ENCODE measurements around the gene PJA2. TPM values are rescaled to one million over a fixed set of nuclear protein-coding genes. Genes with fewer than 3 reads are reported as not detected.

The PJA2 gene
- total and polyA plus RNA-seq, 9 of the 15 experiments (the other 6 are each of a cell fraction or from before 2014, with no cell fraction given), result 25.1 to 82.1 (median 50.1) TPM

GRCh38 chr5:109455598-109456096 is 45.9 kb upstream of the PJA2 start:
- H3K27ac ChIP-seq (ENCODE audit: extremely low read depth, low read depth, low read length), result peak overlapping the region; percentile 13; the same call in 2 of the 3 replicates
- POLR2A ChIA-PET, result no interaction called here
- TF ChIP-seq, protein P1, sequence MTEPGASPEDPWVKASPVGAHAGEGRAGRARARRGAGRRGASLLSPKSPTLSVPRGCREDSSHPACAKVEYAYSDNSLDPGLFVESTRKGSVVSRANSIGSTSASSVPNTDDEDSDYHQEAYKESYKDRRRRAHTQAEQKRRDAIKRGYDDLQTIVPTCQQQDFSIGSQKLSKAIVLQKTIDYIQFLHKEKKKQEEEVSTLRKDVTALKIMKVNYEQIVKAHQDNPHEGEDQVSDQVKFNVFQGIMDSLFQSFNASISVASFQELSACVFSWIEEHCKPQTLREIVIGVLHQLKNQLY (CRISPR knock-in tag; conservative IDR thresholded peaks at IDR 0.05), result no peak
- 0 out of 2 replicates have a peak, but pooled peaks have one; percentile 52 for TF ChIP-seq ELF4 (CRISPR knock-in tag; IDR thresholded peaks at IDR 0.05)
- TF ChIP-seq NFE2 (IDR thresholded peaks at IDR 0.05; ENCODE audit: low read depth), result peak; percentile 41
- TF ChIP-seq, protein P2, sequence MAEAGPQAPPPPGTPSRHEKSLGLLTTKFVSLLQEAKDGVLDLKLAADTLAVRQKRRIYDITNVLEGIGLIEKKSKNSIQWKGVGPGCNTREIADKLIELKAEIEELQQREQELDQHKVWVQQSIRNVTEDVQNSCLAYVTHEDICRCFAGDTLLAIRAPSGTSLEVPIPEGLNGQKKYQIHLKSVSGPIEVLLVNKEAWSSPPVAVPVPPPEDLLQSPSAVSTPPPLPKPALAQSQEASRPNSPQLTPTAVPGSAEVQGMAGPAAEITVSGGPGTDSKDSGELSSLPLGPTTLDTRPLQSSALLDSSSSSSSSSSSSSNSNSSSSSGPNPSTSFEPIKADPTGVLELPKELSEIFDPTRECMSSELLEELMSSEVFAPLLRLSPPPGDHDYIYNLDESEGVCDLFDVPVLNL (CRISPR knock-in tag; IDR thresholded peaks at IDR 0.05; ENCODE audit: low read depth), result no peak
- peak; percentile 80 for TF ChIP-seq C11orf30 (IDR thresholded peaks at IDR 0.05; ENCODE audit: low read depth)
- TF ChIP-seq, protein P3, sequence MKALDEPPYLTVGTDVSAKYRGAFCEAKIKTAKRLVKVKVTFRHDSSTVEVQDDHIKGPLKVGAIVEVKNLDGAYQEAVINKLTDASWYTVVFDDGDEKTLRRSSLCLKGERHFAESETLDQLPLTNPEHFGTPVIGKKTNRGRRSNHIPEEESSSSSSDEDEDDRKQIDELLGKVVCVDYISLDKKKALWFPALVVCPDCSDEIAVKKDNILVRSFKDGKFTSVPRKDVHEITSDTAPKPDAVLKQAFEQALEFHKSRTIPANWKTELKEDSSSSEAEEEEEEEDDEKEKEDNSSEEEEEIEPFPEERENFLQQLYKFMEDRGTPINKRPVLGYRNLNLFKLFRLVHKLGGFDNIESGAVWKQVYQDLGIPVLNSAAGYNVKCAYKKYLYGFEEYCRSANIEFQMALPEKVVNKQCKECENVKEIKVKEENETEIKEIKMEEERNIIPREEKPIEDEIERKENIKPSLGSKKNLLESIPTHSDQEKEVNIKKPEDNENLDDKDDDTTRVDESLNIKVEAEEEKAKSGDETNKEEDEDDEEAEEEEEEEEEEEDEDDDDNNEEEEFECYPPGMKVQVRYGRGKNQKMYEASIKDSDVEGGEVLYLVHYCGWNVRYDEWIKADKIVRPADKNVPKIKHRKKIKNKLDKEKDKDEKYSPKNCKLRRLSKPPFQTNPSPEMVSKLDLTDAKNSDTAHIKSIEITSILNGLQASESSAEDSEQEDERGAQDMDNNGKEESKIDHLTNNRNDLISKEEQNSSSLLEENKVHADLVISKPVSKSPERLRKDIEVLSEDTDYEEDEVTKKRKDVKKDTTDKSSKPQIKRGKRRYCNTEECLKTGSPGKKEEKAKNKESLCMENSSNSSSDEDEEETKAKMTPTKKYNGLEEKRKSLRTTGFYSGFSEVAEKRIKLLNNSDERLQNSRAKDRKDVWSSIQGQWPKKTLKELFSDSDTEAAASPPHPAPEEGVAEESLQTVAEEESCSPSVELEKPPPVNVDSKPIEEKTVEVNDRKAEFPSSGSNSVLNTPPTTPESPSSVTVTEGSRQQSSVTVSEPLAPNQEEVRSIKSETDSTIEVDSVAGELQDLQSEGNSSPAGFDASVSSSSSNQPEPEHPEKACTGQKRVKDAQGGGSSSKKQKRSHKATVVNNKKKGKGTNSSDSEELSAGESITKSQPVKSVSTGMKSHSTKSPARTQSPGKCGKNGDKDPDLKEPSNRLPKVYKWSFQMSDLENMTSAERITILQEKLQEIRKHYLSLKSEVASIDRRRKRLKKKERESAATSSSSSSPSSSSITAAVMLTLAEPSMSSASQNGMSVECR (CRISPR knock-in tag; IDR thresholded peaks at IDR 0.05), result no peak
- TF ChIP-seq NR2C2 (CRISPR knock-in tag; IDR thresholded peaks at IDR 0.05), result no peak
- peak; percentile 29; the same call in 1 of the 2 replicates for TF ChIP-seq NR2C2 (tag; IDR thresholded peaks at IDR 0.05)
- TF ChIP-seq PHF20 (IDR thresholded peaks at IDR 0.05; ENCODE audit: partially characterized antibody), result no peak
- TF ChIP-seq ZNF444 (CRISPR knock-in tag; IDR thresholded peaks at IDR 0.05), result no peak
- no peak for TF ChIP-seq PHTF2 (CRISPR knock-in tag; IDR thresholded peaks at IDR 0.05)
- TF ChIP-seq, protein P4, sequence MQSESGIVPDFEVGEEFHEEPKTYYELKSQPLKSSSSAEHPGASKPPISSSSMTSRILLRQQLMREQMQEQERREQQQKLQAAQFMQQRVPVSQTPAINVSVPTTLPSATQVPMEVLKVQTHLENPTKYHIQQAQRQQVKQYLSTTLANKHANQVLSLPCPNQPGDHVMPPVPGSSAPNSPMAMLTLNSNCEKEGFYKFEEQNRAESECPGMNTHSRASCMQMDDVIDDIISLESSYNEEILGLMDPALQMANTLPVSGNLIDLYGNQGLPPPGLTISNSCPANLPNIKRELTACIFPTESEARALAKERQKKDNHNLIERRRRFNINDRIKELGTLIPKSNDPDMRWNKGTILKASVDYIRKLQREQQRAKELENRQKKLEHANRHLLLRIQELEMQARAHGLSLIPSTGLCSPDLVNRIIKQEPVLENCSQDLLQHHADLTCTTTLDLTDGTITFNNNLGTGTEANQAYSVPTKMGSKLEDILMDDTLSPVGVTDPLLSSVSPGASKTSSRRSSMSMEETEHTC (IDR thresholded peaks at IDR 0.05), result no peak

More at GRCh38 chr5:109455598-109456096, 45.9 kb upstream of the PJA2 start:
- BruUV-seq (replicated peaks), result no TSS peak
- CTCF ChIA-PET (ENCODE audit: low intra/inter-chr PET ratio), result no interaction called here
- DNase-seq (ENCODE audit: extremely low read depth in 1 of 4, low spot score in 3 of 4), result peak in 1 of 4 experiments; percentile 43
- in situ Hi-C loops (cut with MboI), result no loop called here
- Histone ChIP-seq H2AFZ (ENCODE audit: low read depth, low read length) (peak overlapping the region; percentile 60), H3K36me3 (ENCODE audit: control insufficient read depth, insufficient read depth, low read length) (no peaks in the 10 kb centered on the region), H3K79me2 (ENCODE audit: control insufficient read depth, insufficient read depth, low read length) (no peaks in the 10 kb centered on the region), H3K4me2 (ENCODE audit: insufficient read depth, low read length) (peak overlapping the region; percentile 15; the same call in 1 of the 2 replicates), H3K9ac (ENCODE audit: insufficient read depth in 1 of 2, low read depth in 2 of 2, low read length in 2 of 2) (no peak overlapping the region), H3K27me3 (ENCODE audit: control insufficient read depth in 2 of 2, insufficient read depth in 2 of 2, low read length in 2 of 2) (no peaks in the 10 kb centered on the region), H4K20me1 (replicated peaks; ENCODE audit: control insufficient read depth, insufficient read depth, low read length) (no peaks in the 10 kb centered on the region), H3K9me3 (replicated peaks; ENCODE audit: control insufficient read depth, insufficient read depth, low read depth, low read length) (no peaks in the 10 kb centered on the region), H3K4me1 (replicated peaks in 1 of 2; ENCODE audit: control insufficient read depth in 2 of 2, insufficient read depth in 2 of 2, low read length in 2 of 2) (0 out of 5 replicates have a peak, but pooled peaks cover 0 to 9% of the 10 kb centered on the region in 2 experiments), H3K9me1 (ENCODE audit: control insufficient read depth, insufficient read depth, low read length) (no peaks in the 10 kb centered on the region), H3K4me3 (no peak overlapping the region)
- FAIRE-seq, result no peak
- intact Hi-C loops (cut with micrococcal nuclease), result no loop called here
- WGBS (ENCODE audit: insufficient coverage, low coverage, missing lambda C conversion rate), result 9% methylated on average over 3 of the region's 3 CpGs
- ATAC-seq, result peak; percentile 57
